Left ventricle myocardium inferior (tissue), 1 donor: ENCODE results near the gene CNTN1. TPM values are rescaled to one million over a fixed set of nuclear protein-coding genes. Genes with fewer than 3 reads are reported as not detected.

ENCODE experiments used
- DNase-seq: peaks from one replicate; pipeline ENCODE4 v3.0.0-alpha.2; 2020
- H3K27ac ChIP-seq: fragments of 200-600 bp; replicated peaks from 2 replicates; pipeline ENCODE4 v1.8.0; 2021
- H3K27me3 ChIP-seq: fragments of 200-600 bp; 2 replicates; pipeline ENCODE4 v1.8.0; 2021; ENCODE audit warnings: low read depth
- H3K36me3 ChIP-seq: fragments of 200-600 bp; 2 replicates; pipeline ENCODE4 v1.8.0; 2021
- H3K4me1 ChIP-seq: fragments of 200-600 bp; 2 replicates; pipeline ENCODE4 v1.8.0; 2021
- H3K4me3 ChIP-seq: fragments of 200-600 bp; 2 replicates; pipeline ENCODE4 v1.8.0; 2021; ENCODE audit warnings: mild to moderate bottlenecking, moderate library complexity
- H3K9me3 ChIP-seq: fragments of 200-600 bp; replicated peaks from 2 replicates; pipeline ENCODE4 v1.8.0; 2021
- CTCF ChIP-seq: fragments of 200-600 bp; IDR thresholded peaks from 2 replicates; pipeline ENCODE4 v1.8.0; 2021; ENCODE audit warnings: antibody characterized with exemption, mild to moderate bottlenecking, borderline replicate concordance
- intact Hi-C: fragments of 100-400 bp; cut with micrococcal nuclease; formaldehyde crosslinking; loops from one replicate; pipeline ENCODE4 v1.11.0; 2022
- total RNA-seq: library from RNA; stranded (reverse); fragmentation: NEBNext Ultra II Directional; extraction: Animal tissue kit (Norgen Biotek cat#: 25700); gene quantifications from one replicate; pipeline ENCODE4 v1.2.1, GENCODE V29; 2021
- donor health status: DM: no; HTN: yes; CAD: no; lungs with severe emphysema.

Gene CNTN1
- total RNA-seq, 1 donor from 2014 or later, result 0.11 TPM

- Histone ChIP-seq H3K27ac (no peak overlapping the region), H3K4me1 (no peaks in the 10 kb centered on the region), H3K27me3 (no peaks in the 10 kb centered on the region), H3K36me3 (no peaks in the 10 kb centered on the region), H3K9me3 (no peaks in the 10 kb centered on the region), H3K4me3 (no peak overlapping the region)
- DNase-seq, result no peak
- TF ChIP-seq CTCF, result no peak
- intact Hi-C loops, result no loop called here
Measured at GRCh38 chr12:40898505-40898904, 206.3 kb downstream of the CNTN1 start.

- Histone ChIP-seq H3K27ac (no peak overlapping the region), H3K36me3 (no peaks in the 10 kb centered on the region), H3K4me3 (no peak overlapping the region), H3K27me3 (no peaks in the 10 kb centered on the region), H3K9me3 (no peaks in the 10 kb centered on the region), H3K4me1 (no peaks in the 10 kb centered on the region)
- DNase-seq, result no peak
- intact Hi-C loops, result no loop called here
- no peak for TF ChIP-seq CTCF
Measured at GRCh38 chr12:40903040-40903439, 210.8 kb downstream of the CNTN1 start.

GRCh38 chr12:40907115-40907527, 214.9 kb downstream of the CNTN1 start:
- H3K4me3 ChIP-seq, result no peak overlapping the region
- DNase-seq, result no peak
- intact Hi-C loops, result no loop called here
- H3K4me1 ChIP-seq, result no peaks in the 10 kb centered on the region
- H3K27me3 ChIP-seq, result no peaks in the 10 kb centered on the region
- no peaks in the 10 kb centered on the region for H3K36me3 ChIP-seq
- H3K9me3 ChIP-seq, result no peaks in the 10 kb centered on the region
- H3K27ac ChIP-seq, result no peak overlapping the region
- no peak for TF ChIP-seq CTCF

GRCh38 chr12:40911676-40912075, 219.4 kb downstream of the CNTN1 start:
- Histone ChIP-seq H3K27ac (no peak overlapping the region), H3K36me3 (no peaks in the 10 kb centered on the region), H3K9me3 (no peaks in the 10 kb centered on the region), H3K4me3 (no peak overlapping the region), H3K4me1 (no peaks in the 10 kb centered on the region), H3K27me3 (no peaks in the 10 kb centered on the region)
- no peak for TF ChIP-seq CTCF
- DNase-seq, result no peak
- intact Hi-C loops, result no loop called here

GRCh38 chr12:40915172-40915571, 222.9 kb downstream of the CNTN1 start:
- no peaks in the 10 kb centered on the region for H3K4me1 ChIP-seq
- DNase-seq, result no peak
- H3K9me3 ChIP-seq, result no peaks in the 10 kb centered on the region
- no peak overlapping the region for H3K4me3 ChIP-seq
- H3K27me3 ChIP-seq, result no peaks in the 10 kb centered on the region
- no peak for TF ChIP-seq CTCF
- no peak overlapping the region for H3K27ac ChIP-seq
- intact Hi-C loops, result no loop called here
- H3K36me3 ChIP-seq, result no peaks in the 10 kb centered on the region

- no peak for DNase-seq
- H3K9me3 ChIP-seq, result no peaks in the 10 kb centered on the region
- intact Hi-C loops, result no loop called here
- no peak for TF ChIP-seq CTCF
- H3K36me3 ChIP-seq, result no peaks in the 10 kb centered on the region
- peaks cover 10% of the 10 kb centered on the region for H3K27me3 ChIP-seq
- no peaks in the 10 kb centered on the region for H3K4me1 ChIP-seq
- no peak overlapping the region for H3K4me3 ChIP-seq
- H3K27ac ChIP-seq, result no peak overlapping the region
Measured at GRCh38 chr12:40917561-40917960, 225.3 kb downstream of the CNTN1 start.
